K562 (cell line): ENCODE results near the gene C11orf98. TPM values are rescaled to one million over a fixed set of nuclear protein-coding genes. Genes with fewer than 3 reads are reported as not detected.

Source experiments
- ASH1L ChIP-seq: fragments of 450-650 bp; IDR thresholded peaks from 2 replicates; pipeline ENCODE4 v1.6.1; 2018; ENCODE audit warnings: borderline replicate concordance, mild to moderate bottlenecking, low read depth; ENCODE audit not compliant: partially characterized antibody
- CREB3L1 ChIP-seq: fragments of 450-650 bp; IDR thresholded peaks from 2 replicates; pipeline ENCODE4 v1.6.1; 2014; ENCODE audit warnings: low read depth, mild to moderate bottlenecking, moderate library complexity, borderline replicate concordance
- EGR1 ChIP-seq: fragments of 450-650 bp; conservative IDR thresholded peaks from 2 replicates; pipeline ENCODE4 v1.6.1; 2017; ENCODE audit warnings: mild to moderate bottlenecking
- FOXJ3 ChIP-seq: sonication (generic); formaldehyde crosslinking; IDR thresholded peaks from 2 replicates; pipeline ENCODE4 v1.4.0; 2020; ENCODE audit warnings: mild to moderate bottlenecking, missing genetic modification reagents
- GATAD2B ChIP-seq: fragments of 450-650 bp; IDR thresholded peaks from 2 replicates; pipeline ENCODE4 v1.6.1; 2017; ENCODE audit warnings: mild to moderate bottlenecking, borderline replicate concordance
- GTF2A2 ChIP-seq: IDR thresholded peaks from 2 replicates; pipeline ENCODE4 v1.6.1; 2016; ENCODE audit warnings: mild to moderate bottlenecking, missing genetic modification characterization, missing compliant biosample characterization
- GTF2E2 ChIP-seq: fragments of 200-800 bp; sonication (Bioruptor generic); IDR thresholded peaks from 2 replicates; pipeline ENCODE4 v1.6.1; 2016; ENCODE audit warnings: missing genetic modification characterization, missing compliant biosample characterization
- MAFG ChIP-seq: fragments of 450-650 bp; conservative IDR thresholded peaks from 2 replicates; pipeline ENCODE4 v1.6.1; 2016; ENCODE audit warnings: missing genetic modification characterization, missing compliant biosample characterization
- MBD2 ChIP-seq: sonication (generic); IDR thresholded peaks from 2 replicates; pipeline ENCODE4 v1.6.1; 2016; ENCODE audit warnings: low read depth, borderline replicate concordance
- PATZ1 ChIP-seq: fragments of 250-450 bp; sonication (Bioruptor Pico); IDR thresholded peaks from 2 replicates; pipeline ENCODE4 v1.5.0; 2020; ENCODE audit warnings: mild to moderate bottlenecking, borderline replicate concordance
- PHF8 ChIP-seq: fragments of 200-600 bp; sonication (generic); IDR thresholded peaks from 2 replicates; pipeline ENCODE4 v1.6.1; 2012; ENCODE audit warnings: mixed run types, mild to moderate bottlenecking, inconsistent platforms, low read length, moderate library complexity, borderline replicate concordance
- RFX7 ChIP-seq: fragments of 250-450 bp; sonication (Bioruptor Pico); IDR thresholded peaks from 2 replicates; pipeline ENCODE4 v1.5.1; 2021; ENCODE audit warnings: mild to moderate bottlenecking
- RNF219 ChIP-seq: fragments of 250-450 bp; sonication (Bioruptor Pico); IDR thresholded peaks from 2 replicates; pipeline ENCODE4 v1.5.0; 2022; ENCODE audit warnings: mild to moderate bottlenecking
- TSC22D4 ChIP-seq: fragments of 450-650 bp; IDR thresholded peaks from 2 replicates; pipeline ENCODE4 v1.6.1; 2016; ENCODE audit warnings: missing genetic modification characterization, missing biosample characterization, control low read depth
- U2AF1 ChIP-seq: fragments of 200-400 bp; formaldehyde crosslinking; optimal IDR thresholded peaks from 2 replicates; pipeline ENCODE3; 2017; ENCODE audit warnings: mild to moderate bottlenecking, low read depth, low read length, moderate library complexity
- XRCC4 ChIP-seq: IDR thresholded peaks from one replicate; pipeline ENCODE4 v1.6.1; 2011; ENCODE audit not compliant: insufficient read depth, insufficient read length; ENCODE audit errors: extremely low read depth
- ZHX1 ChIP-seq: fragments of 150-350 bp; conservative IDR thresholded peaks from 2 replicates; pipeline ENCODE4 v1.6.1; 2014; ENCODE audit warnings: low read length
- ZNF23 ChIP-seq: fragments of 250-450 bp; sonication (Bioruptor Pico); IDR thresholded peaks from 2 replicates; pipeline ENCODE4 v1.4.0; 2020; ENCODE audit warnings: mild to moderate bottlenecking
- ZNF232 ChIP-seq: sonication (generic); formaldehyde crosslinking; IDR thresholded peaks from 2 replicates; pipeline ENCODE4 v1.8.0; 2022; ENCODE audit warnings: mild to moderate bottlenecking, missing genetic modification reagents
- ZNF668 ChIP-seq: fragments of 250-450 bp; sonication (Bioruptor Pico); IDR thresholded peaks from 2 replicates; pipeline ENCODE4 v1.8.0; 2022; ENCODE audit warnings: mild to moderate bottlenecking, inconsistent platforms
- polyA plus RNA-seq, 8 experiments: library from polyadenylated mRNA; depleted of rRNA in 4 of 8; stranded (reverse) in 5 of 8; unstranded in 3 of 8; fragments of >200 nt; fragmentation: Nextera tagmentation in 2 of 8; fragmentation: Illumina TruSeq in 1 of 8; extraction: Ambion mirVana in 2 of 8; extraction: Trizol in 1 of 8; gene quantifications; 2 replicates each; pipeline versions ENCODE4 v1.2.1 to v1.2.3, GENCODE V29; 2011 to 2014; ENCODE audit warnings: inconsistent platforms in 1 of 8, missing spikeins in 1 of 8
- total RNA-seq, 7 experiments: library from RNA; depleted of rRNA in 6 of 7; stranded (reverse); fragments of >200 nt in 6 of 7; fragmentation: Illumina TruSeq in 2 of 7; extraction: Trizol in 2 of 7; gene quantifications; 2 replicates each; pipeline versions ENCODE4 v1.2.1 to v1.2.3, GENCODE V29; 2011 to 2021; ENCODE audit warnings: low replicate concordance in 1 of 7

Gene C11orf98
- total and polyA plus RNA-seq, 9 of the 15 experiments (the other 6 are each of a cell fraction or from before 2014, with no cell fraction given): 103 to 352 (median 218) TPM

GRCh38 chr11:62645946-62646824, 18.8 kb downstream of the C11orf98 start, which contains the start of gene GANAB (continued):
- TF ChIP-seq ZHX1: no peak
- no peak for TF ChIP-seq XRCC4
- peak; percentile 47; the same call in 1 of the 2 replicates for TF ChIP-seq MBD2
- no peak for TF ChIP-seq FOXJ3
- no peak for TF ChIP-seq PATZ1 (CRISPR knock-in tag)
- no peak for TF ChIP-seq ASH1L
- peak; percentile 97 for TF ChIP-seq EGR1
- TF ChIP-seq PHF8: peak; percentile 84
- peak; percentile 58 for TF ChIP-seq U2AF1
- no peak for TF ChIP-seq ZNF23 (CRISPR knock-in tag)
- TF ChIP-seq GATAD2B: no peak
- TF ChIP-seq TSC22D4: no peak
- TF ChIP-seq CREB3L1: peak; percentile 86
- TF ChIP-seq GTF2A2 (tag): no peak
- TF ChIP-seq RFX7 (CRISPR knock-in tag): no peak
- no peak for TF ChIP-seq MAFG (tag)
- TF ChIP-seq RNF219 (CRISPR knock-in tag): no peak
- peak; percentile 80; the same call in 1 of the 2 replicates for TF ChIP-seq GTF2E2 (tag)
- TF ChIP-seq ZNF668 (CRISPR knock-in tag): no peak
- TF ChIP-seq ZNF232 (CRISPR knock-in tag): no peak; the same call in 1 of the 2 replicates
